ENCODE results near the gene DSCAML1.

DNA sequence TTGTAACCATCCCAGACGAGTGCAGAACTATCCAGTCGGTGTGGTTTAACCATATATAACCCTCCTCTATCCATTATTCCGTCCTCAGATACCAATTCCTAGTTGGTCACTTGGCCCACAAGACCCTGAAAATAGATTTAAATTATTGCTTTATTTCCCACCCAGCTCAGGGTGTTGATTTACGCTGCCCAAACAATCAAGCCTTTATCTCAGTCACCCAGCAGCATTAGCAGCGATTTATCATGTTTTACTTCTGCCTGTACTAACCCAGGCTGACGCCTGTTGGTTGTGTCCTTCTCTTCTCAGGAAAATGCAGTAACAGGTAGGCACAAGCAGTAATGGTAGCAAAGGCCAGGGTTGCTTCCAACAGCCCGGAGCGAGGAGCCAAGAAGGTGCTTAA, 81.2 kb downstream of the DSCAML1 start:
- no peak for TF ChIP-seq POLR2A (IDR thresholded peaks at IDR 0.05)
- TF ChIP-seq, protein P1, sequence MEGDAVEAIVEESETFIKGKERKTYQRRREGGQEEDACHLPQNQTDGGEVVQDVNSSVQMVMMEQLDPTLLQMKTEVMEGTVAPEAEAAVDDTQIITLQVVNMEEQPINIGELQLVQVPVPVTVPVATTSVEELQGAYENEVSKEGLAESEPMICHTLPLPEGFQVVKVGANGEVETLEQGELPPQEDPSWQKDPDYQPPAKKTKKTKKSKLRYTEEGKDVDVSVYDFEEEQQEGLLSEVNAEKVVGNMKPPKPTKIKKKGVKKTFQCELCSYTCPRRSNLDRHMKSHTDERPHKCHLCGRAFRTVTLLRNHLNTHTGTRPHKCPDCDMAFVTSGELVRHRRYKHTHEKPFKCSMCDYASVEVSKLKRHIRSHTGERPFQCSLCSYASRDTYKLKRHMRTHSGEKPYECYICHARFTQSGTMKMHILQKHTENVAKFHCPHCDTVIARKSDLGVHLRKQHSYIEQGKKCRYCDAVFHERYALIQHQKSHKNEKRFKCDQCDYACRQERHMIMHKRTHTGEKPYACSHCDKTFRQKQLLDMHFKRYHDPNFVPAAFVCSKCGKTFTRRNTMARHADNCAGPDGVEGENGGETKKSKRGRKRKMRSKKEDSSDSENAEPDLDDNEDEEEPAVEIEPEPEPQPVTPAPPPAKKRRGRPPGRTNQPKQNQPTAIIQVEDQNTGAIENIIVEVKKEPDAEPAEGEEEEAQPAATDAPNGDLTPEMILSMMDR (IDR thresholded peaks at IDR 0.05) = no peak
